HG03196 (cell line): ENCODE results near the gene ADGRL3.

Source experiments
- ATAC-seq: cut with Tn5 transposase; IDR thresholded peaks from one replicate; pipeline ENCODE4 v1.9.1; 2021; ENCODE audit not compliant: unreplicated experiment

The ADGRL3 gene

GRCh38 chr4:62037571-62037970 lies 837.4 kb downstream of the ADGRL3 start:
- ATAC-seq: no peak

GRCh38 chr4:62051332-62051731 lies 851.2 kb downstream of the ADGRL3 start:
- ATAC-seq: no peak

GRCh38 chr4:62053974-62054373 lies 853.8 kb downstream of the ADGRL3 start:
- ATAC-seq: no peak

GRCh38 chr4:62057031-62057430 lies 856.9 kb downstream of the ADGRL3 start:
- no peak for ATAC-seq

GRCh38 chr4:62058571-62058970 lies 858.4 kb downstream of the ADGRL3 start:
- ATAC-seq: no peak

DNA sequence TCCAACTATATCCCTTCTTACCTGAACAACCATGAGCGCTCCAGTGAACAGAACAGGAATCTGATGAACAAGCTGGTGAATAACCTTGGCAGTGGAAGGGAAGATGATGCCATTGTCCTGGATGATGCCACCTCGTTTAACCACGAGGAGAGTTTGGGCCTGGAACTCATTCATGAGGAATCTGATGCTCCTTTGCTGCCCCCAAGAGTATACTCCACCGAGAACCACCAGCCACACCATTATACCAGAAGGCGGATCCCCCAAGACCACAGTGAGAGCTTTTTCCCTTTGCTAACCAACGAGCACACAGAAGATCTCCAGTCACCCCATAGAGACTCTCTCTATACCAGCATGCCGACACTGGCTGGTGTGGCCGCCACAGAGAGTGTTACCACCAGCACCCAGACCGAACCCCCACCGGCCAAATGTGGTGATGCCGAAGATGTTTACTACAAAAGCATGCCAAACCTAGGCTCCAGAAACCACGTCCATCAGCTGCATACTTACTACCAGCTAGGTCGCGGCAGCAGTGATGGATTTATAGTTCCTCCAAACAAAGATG lies 870.2 kb downstream of the ADGRL3 start:
- no peak for ATAC-seq

- no peak for ATAC-seq
Observed at GRCh38 chr4:62075089-62075488, 875.0 kb downstream of the ADGRL3 start.

- ATAC-seq: no peak
Observed at GRCh38 chr4:62075521-62075920, 875.4 kb downstream of the ADGRL3 start.

DNA sequence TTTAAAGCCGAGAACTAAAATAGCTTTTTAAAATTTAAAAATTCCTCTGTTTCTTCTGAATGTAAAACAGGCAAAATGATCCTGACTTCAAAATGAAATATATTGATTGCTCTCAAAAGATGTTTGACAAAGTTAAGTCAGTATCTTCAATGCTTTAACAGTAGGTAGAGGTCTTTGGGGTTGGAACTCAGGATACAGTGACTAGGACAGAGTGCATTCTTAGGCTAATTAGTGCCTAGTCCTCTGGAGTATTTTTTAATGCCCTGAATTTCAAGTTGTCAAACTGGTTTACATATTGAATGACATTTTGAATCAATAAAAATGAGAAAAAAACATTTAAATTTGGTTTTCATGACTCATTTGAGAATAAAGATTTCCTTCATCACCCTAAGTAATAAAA lies 877.3 kb downstream of the ADGRL3 start:
- no peak for ATAC-seq

DNA sequence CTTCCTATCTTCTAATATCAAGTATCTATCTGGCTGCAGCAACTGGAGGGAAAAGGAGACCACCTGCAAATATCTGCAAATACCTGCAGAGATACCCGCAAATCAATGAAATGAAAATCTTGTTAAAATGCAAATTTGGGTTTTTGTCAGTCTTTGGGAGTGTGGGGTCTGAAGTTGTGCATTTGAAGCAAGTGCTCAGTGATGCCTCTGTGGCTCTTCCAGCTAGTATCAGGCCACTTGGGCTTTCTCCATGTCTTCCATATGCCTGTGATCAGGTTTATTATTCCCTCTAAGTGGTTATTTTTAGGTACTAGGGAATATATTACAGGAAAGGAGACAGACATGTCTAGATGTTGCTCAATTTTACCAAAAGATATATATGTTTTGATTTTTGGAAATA lies 880.3 kb downstream of the ADGRL3 start:
- ATAC-seq: no peak

DNA sequence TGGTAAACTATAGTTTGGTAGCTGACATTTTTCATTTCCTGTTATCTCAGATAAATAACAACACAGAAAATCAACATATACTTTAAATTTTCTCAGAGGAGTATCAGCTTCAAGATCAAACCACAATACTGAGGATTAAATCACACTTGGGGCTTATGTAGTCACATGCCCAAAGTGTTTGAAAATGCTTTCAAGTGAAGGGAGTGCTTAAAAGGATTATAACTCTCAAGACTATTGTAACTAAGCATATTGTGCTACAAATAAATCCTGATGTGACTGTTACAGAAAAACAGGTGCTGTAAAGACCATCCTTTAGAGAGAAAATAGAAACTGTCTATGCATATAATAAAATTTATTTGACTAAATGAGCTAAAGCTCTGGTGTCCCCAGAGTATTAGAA lies 887.6 kb downstream of the ADGRL3 start:
- no peak for ATAC-seq

GRCh38 chr4:62093735-62094134 lies 893.6 kb downstream of the ADGRL3 start:
- no peak for ATAC-seq

GRCh38 chr4:62096881-62097280 lies 896.8 kb downstream of the ADGRL3 start:
- ATAC-seq: no peak

GRCh38 chr4:62115216-62115615 lies 915.1 kb downstream of the ADGRL3 start:
- ATAC-seq: no peak

DNA sequence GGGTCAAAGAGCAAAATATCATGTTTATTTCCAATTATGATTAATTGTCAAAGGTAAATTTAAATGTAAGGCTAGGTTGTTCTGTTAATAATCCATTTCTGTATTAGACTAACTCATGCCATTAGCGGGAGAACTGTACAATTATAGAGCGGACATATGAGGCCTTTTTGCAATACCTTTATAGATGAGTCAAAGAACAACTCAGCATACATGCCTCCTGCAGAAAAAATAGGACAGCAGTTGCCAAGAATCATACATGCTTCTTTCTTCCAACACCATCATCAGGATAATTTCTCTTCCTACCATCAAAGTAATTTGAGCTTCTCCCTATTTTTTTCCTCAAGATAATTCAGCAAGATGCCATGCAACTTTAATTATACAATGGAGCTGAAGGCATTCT lies 917.8 kb downstream of the ADGRL3 start:
- no peak for ATAC-seq

DNA sequence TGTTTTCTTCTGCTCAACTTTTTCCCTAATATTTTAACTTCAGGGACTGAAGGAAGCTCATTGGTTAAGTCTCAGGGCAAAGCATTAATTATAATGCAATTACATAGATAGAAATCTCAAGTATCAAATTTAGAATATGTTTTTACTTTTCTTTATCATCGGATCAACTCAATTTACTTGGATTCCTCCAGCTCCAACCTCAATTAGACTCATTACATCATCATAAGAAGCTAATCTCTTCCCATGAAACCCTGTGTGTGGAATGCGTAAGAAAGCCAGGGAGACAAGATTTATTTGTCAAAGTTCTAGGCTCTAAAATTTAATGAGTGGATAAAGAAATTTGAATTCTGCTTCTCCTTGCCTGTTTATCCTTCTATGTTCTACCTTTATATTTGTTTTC lies 918.4 kb downstream of the ADGRL3 start:
- ATAC-seq: no peak

DNA sequence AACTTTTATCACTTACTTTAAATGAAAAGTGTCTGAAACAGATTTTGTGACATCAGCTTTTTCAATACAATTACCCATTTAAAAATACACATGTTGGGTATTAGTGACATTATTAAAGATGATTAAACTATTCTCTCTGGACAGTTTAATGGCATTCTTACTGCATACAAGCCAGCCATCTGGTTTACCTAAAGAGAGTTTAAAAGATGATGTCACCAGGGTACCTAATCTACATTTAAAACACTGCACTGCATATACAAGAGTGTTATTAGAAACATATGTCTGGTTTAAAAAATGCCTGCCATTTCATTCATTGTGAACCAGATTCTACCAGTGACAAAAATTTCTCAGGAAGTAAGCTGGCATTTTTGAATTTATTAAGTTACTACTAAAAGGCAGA lies 919.1 kb downstream of the ADGRL3 start:
- no peak for ATAC-seq

- ATAC-seq: no peak
Observed at GRCh38 chr4:62126064-62126732, 926.1 kb downstream of the ADGRL3 start.
